HG03039 (cell line): Measurements from ENCODE around the gene ARFIP1.
"Not testable (repeated sequence)": the region's sequence is repeated elsewhere in the genome, so short reads cannot be mapped to it uniquely, and the experiment has no call there.

Experiments
- ATAC-seq: cut with Tn5 transposase; IDR thresholded peaks from one replicate; pipeline ENCODE4 v1.9.1; 2021; ENCODE audit warnings: mild to moderate bottlenecking, moderate library complexity; ENCODE audit not compliant: unreplicated experiment

Gene ARFIP1

GRCh38 chr4:152779513-152780266 is at the start of gene ARFIP1, which contains the start of gene TIGD4:
TSS of gene ARFIP1 (plus strand) at chr4:152779954. CDS start at chr4:152829634, 49,680 bp downstream.
TSS of gene TIGD4 (minus strand) at chr4:152779730. CDS start at chr4:152771004, 8,726 bp downstream.
- peak; percentile 96 for ATAC-seq

GRCh38 chr4:152731997-152732396 is 47.8 kb upstream of the ARFIP1 start:
- no peak for ATAC-seq

- ATAC-seq, result no peak
Observed at GRCh38 chr4:152734015-152734698, 45.6 kb upstream of the ARFIP1 start.

GRCh38 chr4:152734699-152735050 is 45.1 kb upstream of the ARFIP1 start:
- no peak for ATAC-seq

- ATAC-seq, result no peak
Observed at GRCh38 chr4:152735396-152735859, 44.3 kb upstream of the ARFIP1 start.

GRCh38 chr4:152735906-152736305 is 43.8 kb upstream of the ARFIP1 start:
- no peak for ATAC-seq

- ATAC-seq, result no peak
Observed at GRCh38 chr4:152738827-152739226, 40.9 kb upstream of the ARFIP1 start.

GRCh38 chr4:152747444-152747843 is 32.3 kb upstream of the ARFIP1 start:
- no peak for ATAC-seq

GRCh38 chr4:152748619-152749018 is 31.1 kb upstream of the ARFIP1 start:
- no peak for ATAC-seq

GRCh38 chr4:152763796-152764195 is 16.0 kb upstream of the ARFIP1 start:
- ATAC-seq, result no peak

- not testable (repeated sequence) for ATAC-seq
Observed at GRCh38 chr4:152765069-152765737, 14.6 kb upstream of the ARFIP1 start.

GRCh38 chr4:152771741-152772533 is 7.8 kb upstream of the ARFIP1 start:
- peak; percentile 70 for ATAC-seq

- no peak for ATAC-seq
Observed at GRCh38 chr4:152773339-152773738, 6.4 kb upstream of the ARFIP1 start.

GRCh38 chr4:152773953-152774352 is 5.8 kb upstream of the ARFIP1 start:
- no peak for ATAC-seq

- no peak for ATAC-seq
Observed at GRCh38 chr4:152776352-152776751, 3.4 kb upstream of the ARFIP1 start.

- no peak for ATAC-seq
Observed at GRCh38 chr4:152777488-152777887, 2.3 kb upstream of the ARFIP1 start.

GRCh38 chr4:152778656-152779512 is 870 bp upstream of the ARFIP1 start:
- no peak for ATAC-seq

GRCh38 chr4:152780267-152780778 is 569 bp downstream of the ARFIP1 start:
- no peak for ATAC-seq

GRCh38 chr4:152784490-152785350 is 5.0 kb downstream of the ARFIP1 start:
- ATAC-seq, result no peak
